Stimulated activated CD8-positive, alpha-beta memory T cell treated with anti-CD3 and anti-CD28 coated beads, Interleukin-15, amount 100 ng/mL, for 24 hours (primary cell): ENCODE data around the gene CACNA1F.

Experiments
- DNase-seq: peaks from one replicate; pipeline ENCODE4 v3.0.0-alpha.2; 2020; ENCODE audit warnings: low read depth

CACNA1F gene

GRCh38 chrX:49227726-49228125, 5.4 kb downstream of the CACNA1F start:
- DNase-seq = no peak

GRCh38 chrX:49226946-49227345, 6.2 kb downstream of the CACNA1F start:
- DNase-seq = no peak

- no peak for DNase-seq
Observed at GRCh38 chrX:49225858-49226257, 7.3 kb downstream of the CACNA1F start.

DNA sequence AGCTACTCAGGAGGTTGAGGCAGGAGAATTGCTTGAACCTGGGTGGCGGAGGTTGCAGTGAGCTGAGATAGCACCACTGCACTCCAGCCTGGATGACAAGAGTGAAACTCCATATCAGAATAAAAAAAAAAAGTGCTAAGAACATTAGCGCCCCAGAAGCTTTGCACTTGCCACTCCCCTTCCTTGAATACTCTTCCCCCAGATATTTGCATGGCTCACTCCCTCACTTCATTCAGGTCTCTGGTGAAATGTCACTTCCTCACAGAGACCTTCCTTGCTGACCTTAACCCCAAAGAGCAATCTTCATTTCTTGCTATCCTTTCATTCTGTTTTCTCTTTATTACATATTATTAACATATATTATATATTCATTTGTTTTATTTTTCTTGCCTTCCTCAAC, 11.3 kb downstream of the CACNA1F start:
- no peak for DNase-seq

DNA sequence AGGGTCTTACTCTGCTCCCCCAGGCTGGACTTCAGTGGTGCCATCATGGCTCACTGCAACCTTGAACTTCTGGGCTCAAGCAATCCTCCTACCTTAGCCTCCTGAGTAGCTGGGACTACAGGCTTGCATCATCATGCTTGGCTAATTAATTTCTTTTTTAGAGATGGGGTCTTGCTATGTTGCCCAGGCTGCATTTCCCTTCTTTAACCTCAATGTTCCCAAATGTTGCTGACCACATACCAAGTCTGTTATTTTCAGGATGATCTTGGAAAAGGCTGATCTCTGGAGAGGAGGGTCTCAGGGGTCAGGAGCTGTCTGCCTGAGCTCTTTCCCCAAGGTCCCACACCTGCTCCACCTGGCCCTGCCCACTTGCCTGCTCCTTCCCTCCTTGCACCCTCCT, 13.0 kb downstream of the CACNA1F start:
- DNase-seq = no peak

DNA sequence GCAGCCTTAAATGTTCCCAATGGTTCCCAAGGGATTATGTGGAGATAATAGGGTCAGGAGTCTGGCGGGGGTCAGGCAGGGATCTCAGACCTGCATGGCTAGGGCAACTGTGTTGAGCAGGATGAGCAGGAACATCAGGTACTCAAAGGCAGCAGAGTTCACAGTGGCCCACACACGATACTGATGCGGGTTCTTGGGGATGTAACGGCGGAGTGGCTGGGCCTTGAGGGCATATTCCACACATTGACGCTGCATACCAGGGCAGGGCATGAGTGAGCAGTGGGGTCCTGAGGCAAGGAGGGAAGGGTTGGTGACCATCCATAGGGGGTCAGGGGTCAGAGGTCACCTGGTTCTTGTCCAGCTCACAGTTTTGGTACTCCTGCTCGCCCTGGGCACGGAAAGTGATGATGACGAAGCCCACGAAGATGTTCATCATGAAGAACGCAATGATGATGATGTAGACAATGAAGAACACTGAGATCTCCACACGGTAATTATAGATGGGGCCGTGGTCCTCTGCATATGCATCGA, 18.1 kb downstream of the CACNA1F start:
- no peak for DNase-seq

DNA sequence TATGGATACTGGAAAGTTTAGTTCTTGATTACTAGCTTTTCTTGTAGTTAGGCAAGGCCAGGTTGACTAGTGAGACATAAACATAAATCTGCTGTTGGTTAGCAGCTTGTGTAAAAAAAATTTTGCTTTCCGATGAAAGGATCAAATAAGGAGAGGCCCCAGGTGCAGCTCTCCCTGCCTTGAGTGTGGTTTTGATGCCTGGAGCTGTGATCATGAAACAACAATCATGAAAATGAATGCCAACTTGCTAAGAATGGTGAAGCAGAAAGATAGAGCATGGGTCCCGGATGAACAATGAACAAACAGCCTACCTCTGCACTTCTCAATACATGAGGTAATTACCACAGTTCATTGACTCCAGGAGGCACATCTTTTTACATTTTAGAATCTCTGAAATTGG, 18.7 kb downstream of the CACNA1F start:
- DNase-seq = no peak

DNA sequence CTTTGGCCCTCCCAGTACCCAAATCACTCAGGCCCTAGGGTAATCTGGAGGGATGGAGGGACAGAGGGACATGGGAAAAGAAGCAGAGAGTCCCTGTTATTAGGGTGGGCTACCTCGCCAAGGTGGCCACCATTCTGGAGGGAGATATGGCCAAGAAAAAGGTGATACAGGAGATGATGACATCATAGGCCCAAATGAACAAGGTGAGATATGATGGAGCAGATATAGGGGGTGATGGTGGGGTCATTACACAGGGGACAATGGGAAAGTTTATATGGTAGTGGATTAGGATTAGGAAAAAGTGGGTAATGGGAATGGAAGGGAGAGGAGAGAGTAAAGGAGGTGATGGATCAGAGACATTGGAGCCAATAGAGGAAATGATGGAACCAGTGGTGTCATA, 20.3 kb downstream of the CACNA1F start:
- DNase-seq = no peak

- DNase-seq = no peak
Observed at GRCh38 chrX:49212209-49212608, 20.9 kb downstream of the CACNA1F start.

DNA sequence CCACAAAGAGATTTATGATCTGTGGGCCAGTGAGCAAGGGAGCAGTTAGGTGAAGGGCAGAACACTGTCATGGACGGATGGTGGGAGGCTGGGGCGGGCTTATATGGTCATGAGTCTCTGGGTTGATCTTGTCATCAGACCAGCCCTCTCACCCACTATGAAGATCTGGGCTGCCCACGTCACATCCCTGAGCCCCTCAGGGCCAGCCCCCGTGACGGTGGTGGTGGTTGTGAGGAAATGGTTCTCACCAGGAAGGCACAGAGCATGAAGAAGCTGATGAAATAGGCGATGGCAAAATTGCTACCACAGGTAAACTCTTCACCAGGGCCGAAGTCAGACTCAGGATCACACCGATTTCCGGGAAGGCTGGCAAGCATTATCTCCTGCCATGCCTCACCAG, 22.1 kb downstream of the CACNA1F start:
- no peak for DNase-seq

DNA sequence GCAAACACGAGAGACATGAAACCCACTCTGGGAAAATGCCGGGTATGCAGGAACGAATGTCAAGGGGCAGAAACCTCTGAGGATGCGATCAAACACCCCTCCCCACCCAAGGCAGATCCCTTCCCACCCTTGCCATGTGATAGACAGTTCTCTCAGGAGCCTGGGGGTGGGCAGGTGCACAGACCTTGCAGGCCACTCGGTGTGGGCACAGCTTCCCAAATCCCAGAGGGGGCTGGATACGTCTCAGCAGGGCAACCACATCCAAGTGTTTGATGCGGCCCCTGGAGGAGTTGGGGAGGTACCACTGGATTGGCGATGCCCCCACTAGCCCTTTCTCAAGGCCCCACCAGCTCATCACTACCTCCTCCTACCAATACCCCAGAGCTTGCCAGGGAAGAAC, 22.7 kb downstream of the CACNA1F start:
- no peak for DNase-seq

GRCh38 chrX:49209434-49210251, 23.5 kb downstream of the CACNA1F start:
- DNase-seq = no peak

DNA sequence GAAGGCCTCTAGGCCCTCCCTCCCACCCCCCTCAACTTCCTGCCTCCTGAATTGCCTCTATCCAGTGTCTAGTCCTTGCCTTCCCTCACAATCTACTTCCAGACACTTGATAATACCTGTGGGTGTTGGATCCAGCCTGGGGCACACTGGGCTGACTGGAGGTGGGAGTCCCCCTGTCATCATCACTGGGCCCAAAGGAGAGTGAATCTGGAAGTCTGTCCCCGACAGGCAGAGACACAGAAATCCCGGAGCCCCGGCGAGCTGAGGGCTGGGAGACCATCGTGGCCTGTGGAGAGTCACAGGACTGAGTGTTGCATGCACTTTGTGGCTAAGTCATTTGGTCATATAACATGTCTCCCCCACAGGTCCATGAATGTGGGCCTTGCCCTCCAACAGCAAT, 24.7 kb downstream of the CACNA1F start:
- DNase-seq = no peak

- no peak for DNase-seq
Observed at GRCh38 chrX:49206543-49206942, 26.6 kb downstream of the CACNA1F start.

DNA sequence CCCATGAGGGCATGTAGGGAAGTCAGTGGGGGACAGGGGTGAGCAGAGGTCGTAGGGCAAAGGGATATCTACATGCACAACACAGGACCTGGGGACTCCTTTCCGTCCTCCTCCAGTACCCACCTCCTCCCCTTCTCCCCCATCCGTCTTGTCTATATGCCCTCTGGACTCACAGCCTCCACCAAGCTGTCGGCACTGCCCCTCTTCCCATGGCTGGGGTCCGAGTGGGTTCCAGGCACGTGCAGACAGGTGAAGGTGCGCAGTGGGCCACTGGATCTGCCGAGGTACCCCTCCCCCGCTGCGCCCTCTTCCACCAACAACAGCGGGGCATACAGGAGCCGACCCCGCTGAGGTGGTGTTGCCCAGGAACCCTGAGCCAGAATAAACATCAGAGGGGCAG, 27.7 kb downstream of the CACNA1F start:
- no peak for DNase-seq

DNA sequence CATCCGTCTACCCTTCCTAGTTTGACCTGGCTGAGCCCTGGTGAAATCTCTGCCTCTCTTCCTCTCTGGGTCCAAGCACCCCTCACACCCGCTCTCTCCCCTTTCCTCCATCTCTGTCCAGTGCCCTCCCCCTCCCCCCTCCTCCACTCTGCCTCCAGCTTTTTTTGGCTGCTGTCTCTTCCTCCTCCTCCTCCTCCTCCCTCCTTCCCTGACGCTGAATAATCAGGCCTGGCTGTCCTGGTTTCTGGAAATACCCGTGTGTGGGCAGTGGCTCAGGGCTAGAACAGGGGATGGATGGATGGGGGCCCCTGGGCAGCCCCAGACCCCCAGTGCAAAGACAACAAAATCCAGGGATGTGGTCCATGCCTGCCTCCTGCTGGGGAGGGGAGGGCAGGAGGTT, 28.4 kb downstream of the CACNA1F start:
- no peak for DNase-seq

DNA sequence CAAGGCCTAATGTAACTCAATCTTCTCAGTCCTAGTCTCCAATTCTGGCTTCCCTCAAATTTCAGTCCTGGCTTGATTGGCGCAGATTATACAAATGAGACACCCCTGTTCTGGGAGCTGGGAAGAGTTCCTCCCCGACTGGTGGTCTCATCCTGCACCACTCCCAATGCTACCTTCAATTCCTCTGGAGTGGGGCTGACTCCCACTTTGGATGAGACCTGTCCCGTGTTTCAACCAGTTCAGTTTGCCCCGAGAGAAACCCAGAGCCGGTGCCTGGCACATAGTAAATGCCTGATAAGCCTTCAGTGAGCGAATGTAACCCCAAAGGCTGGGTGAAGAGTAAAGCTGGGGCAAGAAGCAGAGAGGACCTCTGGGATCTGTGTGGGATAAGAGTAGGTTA, 29.1 kb downstream of the CACNA1F start:
- no peak for DNase-seq

- DNase-seq = no peak
Observed at GRCh38 chrX:49203536-49203935, 29.6 kb downstream of the CACNA1F start.

DNA sequence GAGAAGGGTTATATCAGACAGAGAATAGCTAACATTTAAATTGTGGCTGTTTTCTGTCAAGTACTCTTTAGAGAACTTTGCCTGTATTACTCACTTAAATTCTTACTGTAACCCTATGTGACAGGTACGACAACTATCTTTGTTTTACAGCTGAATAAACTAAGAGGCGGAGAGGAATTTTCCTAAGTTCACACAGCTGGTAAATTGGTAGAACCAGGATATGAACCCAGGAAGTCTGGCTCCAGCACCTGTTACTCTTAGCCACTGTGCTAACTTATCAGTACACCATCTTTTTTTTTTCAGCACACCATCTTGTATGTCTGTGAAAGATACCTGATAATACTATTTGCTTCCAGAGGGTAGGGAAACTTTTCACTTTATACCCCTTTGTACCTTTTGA, 31.1 kb downstream of the CACNA1F start:
- DNase-seq = no peak

DNA sequence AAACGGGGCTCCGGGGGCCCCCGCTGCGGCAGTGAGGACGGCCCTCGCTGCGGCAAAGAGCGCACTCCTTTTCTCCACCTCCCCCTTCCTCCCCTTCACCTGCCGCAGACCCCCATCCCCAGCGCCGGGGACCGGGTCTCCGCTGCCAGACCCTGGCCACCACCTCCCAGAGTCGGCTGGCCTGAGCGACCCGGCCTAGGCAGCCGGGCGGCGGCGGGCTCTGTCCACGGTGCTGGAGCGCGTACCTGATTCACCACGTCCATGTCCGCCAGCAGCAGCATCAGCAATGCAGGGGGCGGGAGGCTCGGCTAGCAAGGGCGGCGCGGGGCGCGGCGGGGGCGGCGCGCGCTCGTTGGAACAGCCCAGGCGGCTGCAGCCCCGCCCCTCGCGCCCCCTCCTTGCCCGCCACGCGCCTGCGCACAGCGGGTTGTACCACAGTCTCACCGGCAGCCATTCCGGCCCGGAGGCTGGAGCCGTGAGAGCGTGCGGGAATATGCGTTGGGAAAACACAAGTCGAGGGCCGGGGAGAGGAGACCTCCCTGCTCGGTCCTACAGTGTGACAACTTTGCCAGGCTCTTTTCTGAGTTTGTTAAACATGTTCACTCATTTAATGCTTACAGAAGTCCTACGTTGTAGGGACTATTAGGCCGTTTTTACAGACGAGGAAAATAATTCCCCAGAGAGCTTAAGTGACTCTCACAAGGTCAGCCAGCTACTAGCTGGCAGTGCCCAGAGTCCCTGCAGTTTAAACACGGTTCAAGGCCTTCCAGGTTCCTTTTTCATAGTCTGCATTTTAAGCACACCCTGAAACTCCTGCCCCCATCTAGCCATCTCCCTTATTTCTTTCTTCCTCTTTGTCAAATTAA, 33.0 kb downstream of the CACNA1F start, which contains the start of gene SYP:
Gene SYP (minus strand): TSS at position 288 of the 866 bp plus-strand sequence. CDS start 7 bp downstream, at position 281.
- DNase-seq = peak; percentile 71

- DNase-seq = no peak
Observed at GRCh38 chrX:49199315-49199595, 33.9 kb downstream of the CACNA1F start.

DNA sequence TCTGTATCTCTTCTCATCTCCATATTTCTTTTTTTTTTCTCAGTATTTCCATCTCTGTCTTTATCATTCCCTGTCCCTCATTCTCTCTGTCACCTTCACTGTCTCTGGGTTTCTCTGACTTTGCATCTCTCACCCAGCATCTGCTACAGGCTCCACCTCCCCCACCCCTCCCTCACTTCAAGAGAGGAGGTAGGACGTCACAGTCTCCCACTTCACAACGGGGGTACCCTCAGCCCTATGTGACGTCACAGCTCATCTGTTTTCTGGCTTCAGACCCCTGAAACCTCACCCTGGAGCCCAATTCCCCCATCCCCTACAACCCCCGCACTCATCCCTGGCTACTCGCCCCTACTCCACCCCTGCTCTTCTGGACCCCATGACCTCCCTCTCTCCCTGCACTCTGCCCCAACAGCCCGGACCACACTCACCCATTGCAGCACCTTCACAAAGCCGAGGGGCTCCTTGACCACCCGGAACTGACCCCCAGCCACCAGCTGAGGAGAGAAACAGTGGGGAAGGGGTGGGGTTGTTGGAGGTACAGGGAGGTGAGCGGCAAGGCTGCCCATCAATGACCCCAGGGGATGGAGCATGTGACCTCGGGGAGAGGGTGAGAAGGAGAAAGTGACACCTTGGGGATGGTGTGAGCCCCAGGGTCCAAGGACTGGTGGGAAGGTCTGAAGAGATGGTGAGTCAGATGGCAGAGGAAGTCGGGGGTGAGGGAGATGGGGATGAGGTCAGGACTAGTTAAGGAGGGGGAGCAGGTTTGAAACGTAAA, 34.4 kb downstream of the CACNA1F start:
- DNase-seq = no peak
